Muscle of back (tissue), 11 donors: Measurements from ENCODE around the gene CLCN2. TPM values are rescaled to one million over a fixed set of nuclear protein-coding genes. Genes with fewer than 3 reads are reported as not detected.
A peak's percentile ranks its signal among the peaks of the same experiment; 100 is the strongest.

Experiments
- DNase-seq, 3 donors: peaks; one replicate each; pipeline versions ENCODE4 v3.0.0 to v3.0.0-alpha.2; 2013
- polyA plus RNA-seq, 10 donors: library from polyadenylated mRNA; unstranded; fragments of 120-200 nt; gene quantifications; one replicate each; pipeline ENCODE4 v1.2.1, GENCODE V29; 2013; ENCODE audit not compliant: insufficient read length in 10 of 10

CLCN2 gene
- polyA plus RNA-seq, 10 donors: 2.4 to 5.9 (median 3.2) TPM

GRCh38 chr3:184298759-184299487 is 62.5 kb downstream of the CLCN2 start, which contains the start of gene PSMD2:
Gene PSMD2, plus strand, starts transcription at chr3:184299241. Its CDS starts 26 bp downstream, at chr3:184299267.
- DNase-seq: peak; percentile 97 to 98 (median 97)

GRCh38 chr3:184296616-184297015 is 64.8 kb downstream of the CLCN2 start:
- no peak for DNase-seq

Other genes starting within 250 kb of the CLCN2 start
- gene EIF2B5, start 226.2 kb downstream of the CLCN2 start, polyA plus RNA-seq: 10 to 100 TPM; 30.4 to 42.6 (median 35.5) TPM
- gene DVL3, start 206.2 kb downstream of the CLCN2 start, polyA plus RNA-seq: 10 to 100 TPM; 67.8 to 98.1 (median 76.6) TPM
- 100 to 1,000 TPM; 185 to 233 (median 199) TPM for gene AP2M1, start 186.8 kb downstream of the CLCN2 start, polyA plus RNA-seq
- gene ABCF3, start 175.4 kb downstream of the CLCN2 start, polyA plus RNA-seq: 10 to 100 TPM; 38.3 to 52.9 (median 44.8) TPM
- gene VWA5B2, start 132.0 kb downstream of the CLCN2 start, polyA plus RNA-seq: under 1 TPM in 9 of 10 donors, not detected in 1; 0.24 to 0.84 (median 0.48) TPM
- gene ALG3, start 112.6 kb downstream of the CLCN2 start, polyA plus RNA-seq: 10 to 100 TPM; 19.3 to 25.0 (median 21.2) TPM
- gene EEF1AKMT4, start 111.9 kb downstream of the CLCN2 start, polyA plus RNA-seq: 1 to 10 TPM in 8 of 10 donors, under 1 TPM in 2; 0.67 to 2.3 (median 1.5) TPM
- under 1 TPM in 4 of 10 donors, not detected in 6; 0.10 to 0.22 (median 0.13) TPM for gene CAMK2N2, start 100.1 kb downstream of the CLCN2 start, polyA plus RNA-seq
- gene ECE2, start 85.6 kb downstream of the CLCN2 start, polyA plus RNA-seq: under 1 TPM in 1 of 10 donors, not detected in 9; 0.16 TPM
- gene PSMD2, start 62.4 kb downstream of the CLCN2 start, polyA plus RNA-seq: 100 to 1,000 TPM; 149 to 175 (median 165) TPM
- gene EIF4G1, start 47.0 kb downstream of the CLCN2 start, polyA plus RNA-seq: 100 to 1,000 TPM; 155 to 234 (median 181) TPM
- 10 to 100 TPM in 7 of 10 donors, 1 to 10 TPM in 3; 8.4 to 13.3 (median 10.7) TPM for gene FAM131A, start 24.0 kb downstream of the CLCN2 start, polyA plus RNA-seq
- gene POLR2H, start 105 bp upstream of the CLCN2 start, polyA plus RNA-seq: 10 to 100 TPM; 40.0 to 61.4 (median 43.8) TPM
- 1 to 10 TPM; 1.1 to 2.1 (median 1.6) TPM for gene THPO, start 16.6 kb upstream of the CLCN2 start, polyA plus RNA-seq
- 10 to 100 TPM; 15.8 to 21.5 (median 17.4) TPM for gene CHRD, start 18.4 kb upstream of the CLCN2 start, polyA plus RNA-seq
- gene EPHB3, start 200.2 kb upstream of the CLCN2 start, polyA plus RNA-seq: 10 to 100 TPM; 25.8 to 54.4 (median 32.4) TPM